ENCODE measurements around the gene CD300LD. TPM values are rescaled to one million over a fixed set of nuclear protein-coding genes. Genes with fewer than 3 reads are reported as not detected.

The CD300LD gene
- total RNA-seq, 2 donors from 2014 or later = not detected

GRCh38 chr17:74552037-74552436, 40.0 kb downstream of the CD300LD start:
- DNase-seq = no peak
- Histone ChIP-seq H3K36me3 (no peaks in the 10 kb centered on the region), H3K9me3 (no peaks in the 10 kb centered on the region), H3K4me1 (no peaks in the 10 kb centered on the region), H3K4me3 (no peak overlapping the region), H3K9ac (ENCODE audit: low read depth in 2 of 2, low read length in 2 of 2) (no peak overlapping the region), H3K27ac (no peak overlapping the region), H3K27me3 (no peaks in the 10 kb centered on the region)
- no peak for TF ChIP-seq CTCF (IDR thresholded peaks at IDR 0.05)
- intact Hi-C loops (cut with DNase I) = no loop called here

- Histone ChIP-seq H3K4me1 (no peaks in the 10 kb centered on the region), H3K9me3 (no peaks in the 10 kb centered on the region), H3K9ac (ENCODE audit: low read depth in 2 of 2, low read length in 2 of 2) (no peak overlapping the region), H3K27me3 (no peaks in the 10 kb centered on the region), H3K4me3 (no peak overlapping the region), H3K36me3 (no peaks in the 10 kb centered on the region), H3K27ac (no peak overlapping the region)
- DNase-seq = no peak
- no peak for TF ChIP-seq CTCF (IDR thresholded peaks at IDR 0.05)
- intact Hi-C loops (cut with DNase I) = no loop called here
These were observed 41.5 kb downstream of the CD300LD start for GRCh38 chr17:74550602-74551001.

- Histone ChIP-seq H3K4me3 (no peak overlapping the region), H3K36me3 (no peaks in the 10 kb centered on the region), H3K27ac (no peak overlapping the region), H3K4me1 (no peaks in the 10 kb centered on the region), H3K27me3 (no peaks in the 10 kb centered on the region), H3K9me3 (no peaks in the 10 kb centered on the region), H3K9ac (ENCODE audit: low read depth in 2 of 2, low read length in 2 of 2) (no peak overlapping the region)
- no peak for DNase-seq
- no peak for TF ChIP-seq CTCF (IDR thresholded peaks at IDR 0.05)
- intact Hi-C loops (cut with DNase I) = loop anchor here (5.0 kb wide), 1 partner anchor 53 kb away; no protein-coding TSS in a partner anchor
These were observed 42.7 kb downstream of the CD300LD start for GRCh38 chr17:74549343-74549742.

GRCh38 chr17:74547736-74548135, 44.3 kb downstream of the CD300LD start:
- DNase-seq = no peak
- intact Hi-C loops (cut with DNase I) = loop anchor here (5.0 kb wide), 1 partner anchor 55 kb away; no protein-coding TSS in a partner anchor
- no peak overlapping the region for H3K4me3 ChIP-seq
- H3K9ac ChIP-seq (ENCODE audit: low read depth in 2 of 2, low read length in 2 of 2) = no peak overlapping the region
- TF ChIP-seq CTCF (IDR thresholded peaks at IDR 0.05) = no peak
- H3K36me3 ChIP-seq = no peaks in the 10 kb centered on the region
- no peaks in the 10 kb centered on the region for H3K27me3 ChIP-seq
- no peaks in the 10 kb centered on the region for H3K4me1 ChIP-seq
- no peaks in the 10 kb centered on the region for H3K9me3 ChIP-seq
- no peak overlapping the region for H3K27ac ChIP-seq

- Histone ChIP-seq H3K4me1 (no peaks in the 10 kb centered on the region), H3K4me3 (no peak overlapping the region), H3K36me3 (no peaks in the 10 kb centered on the region), H3K9ac (ENCODE audit: low read depth in 2 of 2, low read length in 2 of 2) (no peak overlapping the region), H3K27me3 (no peaks in the 10 kb centered on the region), H3K27ac (no peak overlapping the region), H3K9me3 (no peaks in the 10 kb centered on the region)
- TF ChIP-seq CTCF (IDR thresholded peaks at IDR 0.05) = no peak
- intact Hi-C loops (cut with DNase I) = loop anchor here (5.0 kb wide), 1 partner anchor 55 kb away; no protein-coding TSS in a partner anchor
- no peak for DNase-seq
These were observed 44.8 kb downstream of the CD300LD start for GRCh38 chr17:74547264-74547663.

All from colonic mucosa (tissue), 4 donors.